Pancreas (tissue), 10 donors: Measurements from ENCODE around the gene MASTL. TPM values are rescaled to one million over a fixed set of nuclear protein-coding genes. Genes with fewer than 3 reads are reported as not detected.
A peak's percentile ranks its signal among the peaks of the same experiment; 100 is the strongest.

ENCODE experiments used
- ATAC-seq, 4 donors: fragments of 200-7000 bp; cut with Tn5 transposase; one replicate each; pipeline versions ENCODE4 v1.8.0 to v1.9.1; 2020; ENCODE audit warnings: mild to moderate bottlenecking in 4 of 4, moderate library complexity in 4 of 4
- DNase-seq, 6 donors: peaks; one replicate each; pipeline ENCODE4 v3.0.0-alpha.2; 2020
- FAIRE-seq: peaks from 2 replicates; lab custom pipeline; 2012; peaks lifted over from hg19 to GRCh38; lab: Jason Lieb, UNC
- H3K27ac ChIP-seq, 4 donors: fragments of 200-600 bp; sonication (generic); 1 replicate in 3 of 4; 2 replicates in 1 of 4; pipeline versions ENCODE4 v1.5.0 to v1.8.0; 2020
- H3K27me3 ChIP-seq, 4 donors: fragments of 200-600 bp; one replicate each; pipeline ENCODE4 v1.8.0; 2021
- H3K36me3 ChIP-seq, 3 donors: fragments of 200-600 bp; sonication (generic) in 1 of 3; one replicate each; pipeline versions ENCODE4 v1.5.0 to v1.8.0; 2020 to 2021
- H3K4me1 ChIP-seq, 3 donors: fragments of 200-600 bp; one replicate each; pipeline ENCODE4 v1.8.0; 2021
- H3K4me3 ChIP-seq, 4 donors: fragments of 200-600 bp; sonication (generic) in 2 of 4; one replicate each; pipeline versions ENCODE4 v1.5.0 to v1.8.0; 2020 to 2021
- H3K9me3 ChIP-seq, 4 donors: fragments of 200-600 bp; one replicate each; pipeline ENCODE4 v1.8.0; 2021
- CTCF ChIP-seq, 4 donors: fragments of 200-600 bp; sonication (generic) in 3 of 4; IDR thresholded peaks; one replicate each; pipeline versions ENCODE4 v1.5.0 to v1.8.0; 2021; ENCODE audit warnings: antibody characterized with exemption in 4 of 4
- WGBS, 2 donors: extraction: QIAGEN DNeasy Blood & Tissue Kit; methylation state at CpG; one replicate each; pipeline ENCODE4 v1.1.7; 2013; 5-methylcytosine and 5-hydroxymethylcytosine counted together
- intact Hi-C, 3 donors: fragments of 100-400 bp; cut with DNase I; formaldehyde crosslinking; loops; one replicate each; pipeline versions ENCODE4 v1.11.1 to v1.14.2; 2022
- polyA plus RNA-seq, 2 donors: library from polyadenylated mRNA; stranded (reverse); fragments of 200-250 nt; gene quantifications; one replicate each; pipeline ENCODE4 v1.2.3, GENCODE V29; 2013
- total RNA-seq, 6 donors: library from RNA; stranded (reverse); fragmentation: NEBNext Ultra II Directional in 4 of 6; extraction: Animal tissue kit (Norgen Biotek cat#: 25700) in 4 of 6; gene quantifications; one replicate each; pipeline versions ENCODE4 v1.2.1 to v1.2.4, GENCODE V29; 2021 to 2023
- donor health status: healthy with polysubstance abuse.
- donor health status: DM: no; HTN: no; CAD: no; lungs with moderate emphysema.
- donor health status: DM: no; HTN: no; CAD: no.
- donor health status: control.
- donor health status: control.
- donor health status: Bipolar disorder and iron deficiency.
- donor health status: DM: yes; HTN: yes; CAD: no.
- donor health status: DM: no; HTN: no; CAD: no.
- donor health status: DM: no; HTN: no; CAD: no.
- donor health status: DM: yes; HTN: yes; CAD: no.

Gene MASTL
- 1 to 10 TPM; 1.6 to 3.7 (median 2.1) TPM for total RNA-seq
- 1 to 10 TPM; 1.3 to 3.2 TPM for polyA plus RNA-seq

- peaks cover 0 to 3% (median 0%) of the 10 kb centered on the region in 3 donors for H3K36me3 ChIP-seq
- 0% methylated on average over 53 to 55 of the region's 55 CpGs for WGBS, 2 donors
- H3K9me3 ChIP-seq, result no peaks in the 10 kb centered on the region
- DNase-seq, result peak; percentile 89 to 96 (median 92)
- peak within 1 kb of the TSS; percentile 52 to 86 (median 83) for H3K4me3 ChIP-seq
- H3K27me3 ChIP-seq, result no peaks in the 10 kb centered on the region
- FAIRE-seq, result no peak
- peak within 1 kb of the TSS; percentile 96 to 99 (median 98) for H3K27ac ChIP-seq
- TF ChIP-seq CTCF (IDR thresholded peaks at IDR 0.05), result no peak
- ATAC-seq, result peak; percentile 90 to 95 (median 92)
- intact Hi-C loops, result no loop called here
- H3K4me1 ChIP-seq, result peaks cover 0 to 20% (median 13%) of the 10 kb centered on the region in 3 donors
These were observed at the start of gene MASTL for GRCh38 chr10:27155066-27155754. Gene MASTL, plus strand, starts transcription at chr10:27155352. Its CDS starts 75 bp downstream, at chr10:27155427.

- ATAC-seq (no peak), FAIRE-seq (no peak), DNase-seq (no peak)
- intact Hi-C loops, result no loop called here
- Histone ChIP-seq H3K4me1 (no peaks in the 10 kb centered on the region), H3K27me3 (no peaks in the 10 kb centered on the region), H3K9me3 (no peaks in the 10 kb centered on the region), H3K4me3 (no peak overlapping the region), H3K36me3 (peaks cover 0 to 28% (median 17%) of the 10 kb centered on the region in 3 donors), H3K27ac (no peak overlapping the region)
- no peak for TF ChIP-seq CTCF (IDR thresholded peaks at IDR 0.05)
- WGBS, 2 donors, result 97 to 98% methylated on average over 3 of the region's 3 CpGs
These were observed 47.0 kb upstream of the MASTL start for GRCh38 chr10:27108165-27108564.

GRCh38 chr10:27134371-27134770, 20.8 kb upstream of the MASTL start:
- intact Hi-C loops, result no loop called here
- FAIRE-seq (no peak), DNase-seq (no peak), ATAC-seq (no peak)
- Histone ChIP-seq H3K27me3 (no peaks in the 10 kb centered on the region), H3K27ac (no peak overlapping the region), H3K4me1 (no peaks in the 10 kb centered on the region), H3K36me3 (peaks cover 4 to 60% (median 30%) of the 10 kb centered on the region in 3 donors), H3K9me3 (no peaks in the 10 kb centered on the region), H3K4me3 (no peak overlapping the region)
- 94% methylated on average over 3 of the region's 3 CpGs for WGBS, 2 donors
- TF ChIP-seq CTCF (IDR thresholded peaks at IDR 0.05), result no peak

- no peaks in the 10 kb centered on the region for H3K9me3 ChIP-seq
- no peaks in the 10 kb centered on the region for H3K4me1 ChIP-seq
- peaks cover 0 to 33% (median 14%) of the 10 kb centered on the region in 3 donors for H3K36me3 ChIP-seq
- no peak for FAIRE-seq
- no peaks in the 10 kb centered on the region for H3K27me3 ChIP-seq
- WGBS, 2 donors, result 83 to 85% methylated on average over 3 of the region's 3 CpGs
- H3K27ac ChIP-seq, result no peak overlapping the region
- no peak for TF ChIP-seq CTCF (IDR thresholded peaks at IDR 0.05)
- DNase-seq, result no peak
- ATAC-seq, result no peak
- H3K4me3 ChIP-seq, result no peak overlapping the region
- intact Hi-C loops, result no loop called here
These were observed 16.9 kb upstream of the MASTL start for GRCh38 chr10:27138277-27138676.

- no peak for TF ChIP-seq CTCF (IDR thresholded peaks at IDR 0.05)
- Histone ChIP-seq H3K36me3 (peaks cover 0 to 34% (median 9%) of the 10 kb centered on the region in 3 donors), H3K27me3 (no peaks in the 10 kb centered on the region), H3K4me1 (no peaks in the 10 kb centered on the region), H3K4me3 (no peak overlapping the region), H3K9me3 (no peaks in the 10 kb centered on the region), H3K27ac (no peak overlapping the region)
- DNase-seq (no peak), FAIRE-seq (no peak), ATAC-seq (no peak)
- intact Hi-C loops, result loop anchor here in 1 of 3 donors (2.0 kb wide), 1 partner anchor 17 kb away; no protein-coding TSS in a partner anchor
- WGBS, 2 donors, result 95 to 100% methylated on average over 1 of the region's 1 CpG
These were observed 11.5 kb upstream of the MASTL start for GRCh38 chr10:27143686-27144085.
